Measurements from ENCODE around the gene ST8SIA5.

Gene ST8SIA5

GRCh38 chr18:46630160-46630559 lies 126.7 kb downstream of the ST8SIA5 start:
- CTCF ChIA-PET = no interaction called here
- DNase-seq (ENCODE audit: extremely low spot score) = no peak

GRCh38 chr18:46629361-46629760 lies 127.5 kb downstream of the ST8SIA5 start:
- TF ChIP-seq SUZ12 (IDR thresholded peaks at IDR 0.05) (no peak), L3MBTL2 (conservative IDR thresholded peaks at IDR 0.05) (no peak), SP1 (IDR thresholded peaks at IDR 0.05) (no peak), CTBP1 (IDR thresholded peaks at IDR 0.05; ENCODE audit: borderline replicate concordance) (no peak)
- DNase-seq (ENCODE audit: extremely low spot score) = no peak
- ChIA-PET CTCF (no interaction called here), POLR2A (no interaction called here)

More at GRCh38 chr18:46630160-46630559, 126.7 kb downstream of the ST8SIA5 start:
- TF ChIP-seq ZNF384 (IDR thresholded peaks at IDR 0.05) = no peak
- no peak for TF ChIP-seq BHLHE40 (IDR thresholded peaks at IDR 0.05; ENCODE audit: borderline replicate concordance)
- TF ChIP-seq FOXK2 (IDR thresholded peaks at IDR 0.05) = no peak
- no peak for TF ChIP-seq LEF1 (IDR thresholded peaks at IDR 0.05; ENCODE audit: borderline replicate concordance)
- TF ChIP-seq TARDBP (IDR thresholded peaks at IDR 0.05) = no peak
- no peak for TF ChIP-seq FOXM1 (IDR thresholded peaks at IDR 0.05; ENCODE audit: borderline replicate concordance)
- no peak for TF ChIP-seq CTBP1 (IDR thresholded peaks at IDR 0.05; ENCODE audit: borderline replicate concordance)
- TF ChIP-seq ELF4 (IDR thresholded peaks at IDR 0.05) = no peak
- TF ChIP-seq SP1 (IDR thresholded peaks at IDR 0.05) = no peak
- no peak for TF ChIP-seq HDGF (IDR thresholded peaks at IDR 0.05; ENCODE audit: borderline replicate concordance)
- no peak for TF ChIP-seq SUZ12 (IDR thresholded peaks at IDR 0.05)
- TF ChIP-seq NFRKB (IDR thresholded peaks at IDR 0.05) = no peak
- no peak for TF ChIP-seq L3MBTL2 (conservative IDR thresholded peaks at IDR 0.05)
- TF ChIP-seq ARNT (IDR thresholded peaks at IDR 0.05) = no peak
- TF ChIP-seq FOXA1 (IDR thresholded peaks at IDR 0.05) = no peak
- TF ChIP-seq PKNOX1 (IDR thresholded peaks at IDR 0.05) = no peak
- POLR2A ChIA-PET = no interaction called here

- POLR2A ChIA-PET = no interaction called here
- TF ChIP-seq ZNF384 (IDR thresholded peaks at IDR 0.05) (no peak), SUZ12 (IDR thresholded peaks at IDR 0.05) (no peak), NFRKB (IDR thresholded peaks at IDR 0.05) (no peak), FOXM1 (IDR thresholded peaks at IDR 0.05; ENCODE audit: borderline replicate concordance) (no peak), LEF1 (IDR thresholded peaks at IDR 0.05; ENCODE audit: borderline replicate concordance) (no peak), HDGF (IDR thresholded peaks at IDR 0.05; ENCODE audit: borderline replicate concordance) (no peak), BHLHE40 (IDR thresholded peaks at IDR 0.05; ENCODE audit: borderline replicate concordance) (no peak), L3MBTL2 (conservative IDR thresholded peaks at IDR 0.05) (no peak), SP1 (IDR thresholded peaks at IDR 0.05) (no peak), CTBP1 (IDR thresholded peaks at IDR 0.05; ENCODE audit: borderline replicate concordance) (no peak), TARDBP (IDR thresholded peaks at IDR 0.05) (no peak), ARNT (IDR thresholded peaks at IDR 0.05) (no peak), ELF4 (IDR thresholded peaks at IDR 0.05) (no peak), FOXK2 (IDR thresholded peaks at IDR 0.05) (no peak), FOXA1 (IDR thresholded peaks at IDR 0.05) (no peak), PKNOX1 (IDR thresholded peaks at IDR 0.05) (no peak)
- CTCF ChIA-PET = no interaction called here
These were observed 128.6 kb downstream of the ST8SIA5 start for GRCh38 chr18:46628206-46628605.

DNA sequence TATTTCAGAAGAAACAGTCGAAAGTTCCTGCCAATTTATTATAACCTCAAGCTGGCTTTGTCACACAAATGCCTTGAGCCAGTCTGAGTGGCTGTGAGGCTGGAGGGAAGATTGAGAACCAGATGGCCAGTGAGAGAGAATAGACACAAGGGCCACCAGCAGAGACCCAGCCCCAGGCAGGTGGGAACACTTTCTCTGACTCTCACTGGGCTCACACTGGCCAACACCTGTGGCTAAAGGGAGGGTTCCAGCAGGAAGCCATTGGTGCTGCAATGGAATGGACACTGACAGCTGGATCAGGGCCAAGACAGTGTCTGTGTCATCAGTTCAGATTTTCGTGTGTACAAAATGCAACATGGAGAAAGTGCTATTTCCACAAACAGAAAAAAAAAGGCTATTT lies 129.7 kb downstream of the ST8SIA5 start:
- POLR2A ChIA-PET = no interaction called here
- DNase-seq (ENCODE audit: extremely low spot score) = no peak
- TF ChIP-seq SP1 (IDR thresholded peaks at IDR 0.05) (no peak), NFRKB (IDR thresholded peaks at IDR 0.05) (no peak), LEF1 (IDR thresholded peaks at IDR 0.05; ENCODE audit: borderline replicate concordance) (no peak), FOXA1 (IDR thresholded peaks at IDR 0.05) (no peak), ZNF384 (IDR thresholded peaks at IDR 0.05) (no peak), SUZ12 (IDR thresholded peaks at IDR 0.05) (no peak), L3MBTL2 (conservative IDR thresholded peaks at IDR 0.05) (no peak), TARDBP (IDR thresholded peaks at IDR 0.05) (no peak), ELF4 (IDR thresholded peaks at IDR 0.05) (no peak), ARNT (IDR thresholded peaks at IDR 0.05) (no peak), HDGF (IDR thresholded peaks at IDR 0.05; ENCODE audit: borderline replicate concordance) (no peak), BHLHE40 (IDR thresholded peaks at IDR 0.05; ENCODE audit: borderline replicate concordance) (no peak), FOXM1 (IDR thresholded peaks at IDR 0.05; ENCODE audit: borderline replicate concordance) (no peak), FOXK2 (IDR thresholded peaks at IDR 0.05) (no peak), PKNOX1 (IDR thresholded peaks at IDR 0.05) (no peak), CTBP1 (IDR thresholded peaks at IDR 0.05; ENCODE audit: borderline replicate concordance) (no peak)
- CTCF ChIA-PET = no interaction called here

More at GRCh38 chr18:46628206-46628605, 128.6 kb downstream of the ST8SIA5 start:
- no peak for DNase-seq (ENCODE audit: extremely low spot score)

DNA sequence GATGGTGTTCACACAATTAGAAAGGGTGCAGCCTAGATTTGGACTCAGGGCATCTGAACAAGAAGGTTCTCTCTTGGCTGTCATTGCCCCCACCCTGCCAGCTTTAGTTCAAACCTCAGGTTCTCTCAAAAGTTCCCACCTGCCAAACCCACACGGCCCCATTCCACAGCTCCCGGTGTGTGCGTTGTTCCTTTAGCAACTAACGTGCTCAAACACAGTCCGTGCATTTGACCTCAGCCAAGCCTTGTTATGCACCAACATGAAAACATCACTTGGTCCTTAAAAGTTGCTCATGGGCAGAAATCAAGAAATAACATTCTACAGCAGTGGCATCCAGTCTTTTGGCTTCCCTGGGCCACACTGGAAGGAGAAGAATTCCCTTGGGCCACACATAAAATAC lies 131.8 kb downstream of the ST8SIA5 start:
- ChIA-PET CTCF (no interaction called here), POLR2A (no interaction called here)
- TF ChIP-seq ELF4 (IDR thresholded peaks at IDR 0.05) (no peak), ARNT (IDR thresholded peaks at IDR 0.05) (no peak), NFRKB (IDR thresholded peaks at IDR 0.05) (no peak), TARDBP (IDR thresholded peaks at IDR 0.05) (no peak), FOXM1 (IDR thresholded peaks at IDR 0.05; ENCODE audit: borderline replicate concordance) (no peak), CTBP1 (IDR thresholded peaks at IDR 0.05; ENCODE audit: borderline replicate concordance) (no peak), ZNF384 (IDR thresholded peaks at IDR 0.05) (no peak), SP1 (IDR thresholded peaks at IDR 0.05) (no peak), FOXK2 (IDR thresholded peaks at IDR 0.05) (no peak), HDGF (IDR thresholded peaks at IDR 0.05; ENCODE audit: borderline replicate concordance) (no peak), L3MBTL2 (conservative IDR thresholded peaks at IDR 0.05) (no peak), SUZ12 (IDR thresholded peaks at IDR 0.05) (no peak), BHLHE40 (IDR thresholded peaks at IDR 0.05; ENCODE audit: borderline replicate concordance) (no peak), PKNOX1 (IDR thresholded peaks at IDR 0.05) (no peak), LEF1 (IDR thresholded peaks at IDR 0.05; ENCODE audit: borderline replicate concordance) (no peak), FOXA1 (IDR thresholded peaks at IDR 0.05) (no peak)
- no peak for DNase-seq (ENCODE audit: extremely low spot score)
